K562 (cell line): ENCODE data around the gene ASB6. TPM values are rescaled to one million over a fixed set of nuclear protein-coding genes. Genes with fewer than 3 reads are reported as not detected.
A peak's percentile ranks its signal among the peaks of the same experiment; 100 is the strongest.

Source experiments
- ATAC-seq: fragments of 200-7000 bp; cut with Tn5 transposase; 3 replicates; pipeline ENCODE4 v1.9.1; 2020; ENCODE audit warnings: moderate library complexity
- BruUV-seq: library from RNA; stranded (reverse); fragments of 400-500 nt; replicated peaks from 2 replicates; lab custom pipeline; 2021; lab: Mats Ljungman, UMichigan
- CTCF ChIA-PET: fragments of 300-600 bp; formaldehyde crosslinking; extraction: SDS; loops from one replicate; lab custom pipeline; 2021; ENCODE audit warnings: low intra/inter-chr PET ratio; lab: Yijun Ruan, JAX
- POLR2A ChIA-PET: fragments of 300-600, 350-650 bp; sonication (Branson Sonifier 250); formaldehyde crosslinking; extraction: SDS; loops from one replicate; lab custom pipeline; 2021; ENCODE audit warnings: antibody characterized with exemption, inconsistent platforms; lab: Yijun Ruan, JAX
- DNase-seq, 4 experiments: peaks; one replicate each; pipeline versions ENCODE4 v3.0.0 to v3.0.0-alpha.2; 2011 to 2018; ENCODE audit warnings: low spot score in 3 of 4, mixed read lengths in 3 of 4; ENCODE audit errors: extremely low read depth in 1 of 4
- FAIRE-seq: peaks from 2 replicates; lab custom pipeline; 2011; peaks lifted over from hg19 to GRCh38; lab: Jason Lieb, UNC
- H2AFZ ChIP-seq: 2 replicates; pipeline ENCODE4 v1.6.0; 2011; ENCODE audit warnings: low read depth, low read length, control low read depth, inconsistent platforms
- H3K27ac ChIP-seq: fragments of 200-600 bp; 3 replicates; pipeline ENCODE4 v1.8.0; 2011; ENCODE audit warnings: low read depth, mild to moderate bottlenecking, control low read depth, inconsistent platforms, low read length, moderate library complexity, mixed read lengths; ENCODE audit errors: extremely low read depth
- H3K27me3 ChIP-seq, 2 experiments: fragments of 300-600 bp in 1 of 2; 2 replicates in 1 of 2; 3 replicates in 1 of 2; pipeline versions ENCODE4 v1.6.0 to v1.8.0; 2011; ENCODE audit warnings: inconsistent platforms in 2 of 2, low read length in 2 of 2, mild to moderate bottlenecking in 1 of 2, mixed read lengths in 1 of 2, moderate library complexity in 1 of 2; ENCODE audit not compliant: control insufficient read depth in 2 of 2, insufficient read depth in 2 of 2
- H3K36me3 ChIP-seq: fragments of 300-600 bp; 3 replicates; pipeline ENCODE4 v1.8.0; 2011; ENCODE audit warnings: mild to moderate bottlenecking, low read length, inconsistent platforms; ENCODE audit not compliant: control insufficient read depth, insufficient read depth
- H3K4me1 ChIP-seq, 2 experiments: fragments of 200-600 bp in 1 of 2; replicated peaks in 1 of 2; 2 replicates in 1 of 2; 3 replicates in 1 of 2; pipeline versions ENCODE4 v1.5.1 to v1.8.0; 2011; ENCODE audit warnings: inconsistent platforms in 2 of 2, low read length in 2 of 2, mild to moderate bottlenecking in 1 of 2, mixed read lengths in 1 of 2, moderate library complexity in 1 of 2; ENCODE audit not compliant: control insufficient read depth in 2 of 2, insufficient read depth in 2 of 2
- H3K4me2 ChIP-seq: 2 replicates; pipeline ENCODE4 v1.6.1; 2011; ENCODE audit warnings: low read length, control low read depth, inconsistent platforms, mixed read lengths; ENCODE audit not compliant: insufficient read depth
- H3K4me3 ChIP-seq: fragments of 200-600 bp; sonication (generic), shearing (Covaris generic); 2 replicates; pipeline ENCODE4 v1.5.1; 2016; ENCODE audit warnings: control low read depth, inconsistent platforms
- H3K79me2 ChIP-seq: fragments of 200-600 bp; 3 replicates; pipeline ENCODE4 v1.8.0; 2011; ENCODE audit warnings: low read length, inconsistent platforms; ENCODE audit not compliant: control insufficient read depth, insufficient read depth
- H3K9ac ChIP-seq, 2 experiments: 2 replicates each; pipeline versions ENCODE4 v1.6.0 to v1.6.1; 2011; ENCODE audit warnings: low read depth in 2 of 2, low read length in 2 of 2, control low read depth in 1 of 2, inconsistent platforms in 1 of 2, mild to moderate bottlenecking in 1 of 2, mixed read lengths in 1 of 2; ENCODE audit not compliant: insufficient read depth in 1 of 2
- H3K9me1 ChIP-seq: one replicate; pipeline ENCODE4 v1.6.0; 2011; ENCODE audit warnings: inconsistent platforms, mild to moderate bottlenecking, low read length, moderate library complexity; ENCODE audit not compliant: control insufficient read depth, insufficient read depth
- H3K9me3 ChIP-seq: replicated peaks from 2 replicates; pipeline ENCODE4 v1.5.1; 2011; ENCODE audit warnings: low read depth, low read length, inconsistent platforms; ENCODE audit not compliant: control insufficient read depth, insufficient read depth
- H4K20me1 ChIP-seq: replicated peaks from 2 replicates; pipeline ENCODE4 v1.6.1; 2011; ENCODE audit warnings: low read length, inconsistent platforms, mixed read lengths; ENCODE audit not compliant: control insufficient read depth, insufficient read depth
- CTBP1 ChIP-seq: fragments of 450-650 bp; IDR thresholded peaks from 2 replicates; pipeline ENCODE4 v1.6.1; 2016; ENCODE audit warnings: borderline replicate concordance
- CXXC5 ChIP-seq: fragments of 250-450 bp; sonication (Bioruptor Pico); IDR thresholded peaks from 2 replicates; pipeline ENCODE4 v1.8.0; 2022; ENCODE audit warnings: inconsistent platforms, mild to moderate bottlenecking, moderate library complexity
- DDX20 ChIP-seq: fragments of 450-650 bp; IDR thresholded peaks from 2 replicates; pipeline ENCODE4 v1.6.1; 2016; ENCODE audit warnings: missing genetic modification characterization, low read depth, mild to moderate bottlenecking, missing compliant biosample characterization, moderate library complexity
- GTF2A2 ChIP-seq: IDR thresholded peaks from 2 replicates; pipeline ENCODE4 v1.6.1; 2016; ENCODE audit warnings: mild to moderate bottlenecking, missing genetic modification characterization, missing compliant biosample characterization
- HMGN3 ChIP-seq: IDR thresholded peaks from 2 replicates; pipeline ENCODE4 v1.6.1; 2011; ENCODE audit warnings: borderline replicate concordance, low read depth, mild to moderate bottlenecking, mixed read lengths, low read length; ENCODE audit not compliant: insufficient read length; ENCODE audit errors: extremely low read depth
- POLR2G ChIP-seq: fragments of 200-400 bp; formaldehyde crosslinking; IDR thresholded peaks from 2 replicates; pipeline ENCODE4 v1.6.1; 2017; ENCODE audit warnings: low read depth, mild to moderate bottlenecking, antibody characterized with exemption, low read length, moderate library complexity
- TFAM ChIP-seq: fragments of 250-450 bp; sonication (Bioruptor Pico); conservative IDR thresholded peaks from 2 replicates; pipeline ENCODE4 v1.5.0; 2021; ENCODE audit warnings: mild to moderate bottlenecking, moderate library complexity
- WGBS: fragments of 100-300 bp; shearing (Covaris generic); methylation state at CpG from one replicate; pipeline ENCODE4 v1.1.6; 2016; ENCODE audit warnings: low coverage, mixed read lengths; ENCODE audit not compliant: insufficient coverage; ENCODE audit errors: missing lambda C conversion rate; 5-methylcytosine and 5-hydroxymethylcytosine counted together
- in situ Hi-C: fragments of 300-500 bp; cut with MboI; formaldehyde crosslinking; loops from 4 replicates; pipeline ENCODE4 v1.15.0; 2018; ENCODE audit warnings: inconsistent platforms, mixed read lengths
- intact Hi-C: fragments of 100-400 bp; cut with micrococcal nuclease; formaldehyde crosslinking; loops from 2 replicates; pipeline ENCODE4 v1.14.2; 2022
- polyA plus RNA-seq, 8 experiments: library from polyadenylated mRNA; depleted of rRNA in 4 of 8; stranded (reverse) in 5 of 8; unstranded in 3 of 8; fragments of >200 nt; fragmentation: Nextera tagmentation in 2 of 8; fragmentation: Illumina TruSeq in 1 of 8; extraction: Ambion mirVana in 2 of 8; extraction: Trizol in 1 of 8; gene quantifications; 2 replicates each; pipeline versions ENCODE4 v1.2.1 to v1.2.3, GENCODE V29; 2011 to 2014; ENCODE audit warnings: inconsistent platforms in 1 of 8, missing spikeins in 1 of 8
- total RNA-seq, 7 experiments: library from RNA; depleted of rRNA in 6 of 7; stranded (reverse); fragments of >200 nt in 6 of 7; fragmentation: Illumina TruSeq in 2 of 7; extraction: Trizol in 2 of 7; gene quantifications; 2 replicates each; pipeline versions ENCODE4 v1.2.1 to v1.2.3, GENCODE V29; 2011 to 2021; ENCODE audit warnings: low replicate concordance in 1 of 7
- TF ChIP-seq, protein P1 (sequence below): fragments of 450-650 bp; IDR thresholded peaks from 2 replicates; pipeline ENCODE4 v1.6.1; 2016; ENCODE audit warnings: low read depth, mild to moderate bottlenecking, moderate library complexity

ASB6 gene
- total and polyA plus RNA-seq, 9 of the 15 experiments (the other 6 are each of a cell fraction or from before 2014, with no cell fraction given), result 0.92 to 17.8 (median 11.3) TPM

DNA sequence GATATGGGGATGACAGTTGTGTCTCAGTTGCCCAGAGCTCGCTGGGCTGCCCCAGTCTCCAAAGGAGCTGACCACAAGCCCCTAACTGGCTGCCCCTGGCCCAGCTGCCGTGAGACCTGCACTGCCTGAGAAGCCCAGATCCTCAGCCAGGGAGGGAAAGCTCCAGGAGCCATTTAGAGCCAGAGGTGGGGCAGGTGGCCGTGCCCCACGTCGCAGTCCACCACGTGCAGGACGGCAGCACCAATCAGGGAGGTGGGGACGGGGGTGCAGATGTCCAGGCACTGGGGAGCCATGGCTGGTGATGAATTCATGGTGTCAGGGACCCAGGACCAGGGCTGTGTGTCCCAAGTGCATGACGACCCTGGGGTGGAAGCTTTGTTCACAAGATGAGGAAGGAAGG is 36.9 kb upstream of the ASB6 start (continued):
- TF ChIP-seq, protein P1, sequence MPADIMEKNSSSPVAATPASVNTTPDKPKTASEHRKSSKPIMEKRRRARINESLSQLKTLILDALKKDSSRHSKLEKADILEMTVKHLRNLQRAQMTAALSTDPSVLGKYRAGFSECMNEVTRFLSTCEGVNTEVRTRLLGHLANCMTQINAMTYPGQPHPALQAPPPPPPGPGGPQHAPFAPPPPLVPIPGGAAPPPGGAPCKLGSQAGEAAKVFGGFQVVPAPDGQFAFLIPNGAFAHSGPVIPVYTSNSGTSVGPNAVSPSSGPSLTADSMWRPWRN, result no peak
- TF ChIP-seq GTF2A2 (tag) (no peak), HMGN3 (peak; percentile 7), TFAM (CRISPR knock-in tag) (no peak)

DNA sequence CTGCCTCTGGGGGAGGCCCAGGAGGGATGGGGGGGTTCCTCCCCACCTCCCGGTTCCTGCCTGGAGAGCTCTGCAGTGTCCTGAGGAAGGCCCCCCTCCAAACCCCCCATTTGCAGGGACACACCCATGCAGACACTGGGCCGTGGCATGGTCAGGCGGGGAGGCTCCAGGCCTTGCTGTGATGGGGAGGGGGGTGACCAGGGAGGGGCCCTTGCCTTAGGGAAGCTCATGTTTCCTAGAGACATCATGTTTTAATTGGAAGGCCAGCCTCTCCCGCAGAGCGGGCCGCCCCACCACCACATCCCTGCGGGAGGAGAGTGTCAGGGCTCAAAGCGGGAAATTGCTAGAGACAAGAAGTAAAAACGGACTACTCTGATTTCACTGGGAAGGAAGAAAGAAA is 35.5 kb upstream of the ASB6 start:
- intact Hi-C loops (loop anchor here (10.0 kb wide), 1 partner anchor 983 kb away; no protein-coding TSS in a partner anchor), in situ Hi-C loops (loop anchor here (10.0 kb wide), 1 partner anchor 1463 kb away; no protein-coding TSS in a partner anchor)
- WGBS, result 7% methylated on average over 9 of the region's 9 CpGs
- TF ChIP-seq CTBP1 (no peak), POLR2G (peak; percentile 44), CXXC5 (CRISPR knock-in tag) (no peak), DDX20 (tag) (no peak)
- peaks cover 33% of the 10 kb centered on the region for H4K20me1 ChIP-seq
- ATAC-seq, result no peak
- no peak overlapping the region for H3K9ac ChIP-seq
- no peak overlapping the region for H3K4me2 ChIP-seq
- peaks cover 0 to 38% of the 10 kb centered on the region in 2 experiments; a peak in 3 of 5 replicates for H3K4me1 ChIP-seq
- no TSS peak for BruUV-seq
- CTCF ChIA-PET, result interaction anchor here (0.6 kb wide), 1 partner anchor 1422 kb away, joined by 3 read pairs; no protein-coding TSS in a partner anchor
- H3K36me3 ChIP-seq, result no peaks in the 10 kb centered on the region
- H3K27ac ChIP-seq, result no peak overlapping the region
- no peaks in the 10 kb centered on the region for H3K9me1 ChIP-seq
- no peaks in the 10 kb centered on the region for H3K79me2 ChIP-seq
- peak in 1 of 4 experiments; percentile 33 for DNase-seq
- H3K4me3 ChIP-seq, result no peak overlapping the region
- H3K9me3 ChIP-seq, result peaks cover 2% of the 10 kb centered on the region; the same call in 1 of the 2 replicates
- POLR2A ChIA-PET, result interaction anchor here (1.0 to 1.2 kb wide), 2 partner anchors 15 to 993 kb away, joined by 3 read pairs; no protein-coding TSS in a partner anchor
- H3K27me3 ChIP-seq, result peaks cover 44 to 84% of the 10 kb centered on the region in 2 experiments
- no peak for FAIRE-seq
- no peak overlapping the region for H2AFZ ChIP-seq
